ACC112 (cell line): ENCODE data around the gene TBX4.

Experiments used
- H2AFZ ChIP-seq: fragments of 200-600 bp; sonication (generic); one replicate; pipeline ENCODE4 v1.6.0; 2017; ENCODE audit warnings: antibody characterized with exemption, low read length; ENCODE audit not compliant: unreplicated experiment
- H3K27ac ChIP-seq: fragments of 200-600 bp; sonication (generic); 2 replicates; pipeline ENCODE4 v1.5.1; 2014; ENCODE audit warnings: low read depth, mild to moderate bottlenecking, antibody characterized with exemption, low read length, moderate library complexity
- H3K27me3 ChIP-seq: fragments of 200-600 bp; sonication (generic); 2 replicates; pipeline ENCODE4 v1.6.1; 2014; ENCODE audit warnings: mild to moderate bottlenecking, antibody characterized with exemption, low read length, moderate library complexity, mixed read lengths; ENCODE audit not compliant: insufficient read depth
- H3K36me3 ChIP-seq: fragments of 200-600 bp; sonication (generic); 2 replicates; pipeline ENCODE4 v1.6.1; 2016; ENCODE audit warnings: mild to moderate bottlenecking, antibody characterized with exemption, low read length, moderate library complexity, mixed read lengths; ENCODE audit not compliant: insufficient read depth
- H3K4me1 ChIP-seq: fragments of 200-600 bp; sonication (generic); one replicate; pipeline ENCODE4 v1.6.1; 2016; ENCODE audit warnings: low read length, mixed read lengths; ENCODE audit not compliant: insufficient read depth, unreplicated experiment, control insufficient read depth
- H3K4me3 ChIP-seq: fragments of 200-600 bp; sonication (generic); 2 replicates; pipeline ENCODE4 v1.5.1; 2014; ENCODE audit warnings: mild to moderate bottlenecking, low read depth, low read length
- H3K79me2 ChIP-seq: fragments of 200-600 bp; sonication (generic); one replicate; pipeline ENCODE4 v1.6.0; 2016; ENCODE audit warnings: low read length; ENCODE audit not compliant: control insufficient read depth, unreplicated experiment, insufficient read depth

TBX4 gene

DNA sequence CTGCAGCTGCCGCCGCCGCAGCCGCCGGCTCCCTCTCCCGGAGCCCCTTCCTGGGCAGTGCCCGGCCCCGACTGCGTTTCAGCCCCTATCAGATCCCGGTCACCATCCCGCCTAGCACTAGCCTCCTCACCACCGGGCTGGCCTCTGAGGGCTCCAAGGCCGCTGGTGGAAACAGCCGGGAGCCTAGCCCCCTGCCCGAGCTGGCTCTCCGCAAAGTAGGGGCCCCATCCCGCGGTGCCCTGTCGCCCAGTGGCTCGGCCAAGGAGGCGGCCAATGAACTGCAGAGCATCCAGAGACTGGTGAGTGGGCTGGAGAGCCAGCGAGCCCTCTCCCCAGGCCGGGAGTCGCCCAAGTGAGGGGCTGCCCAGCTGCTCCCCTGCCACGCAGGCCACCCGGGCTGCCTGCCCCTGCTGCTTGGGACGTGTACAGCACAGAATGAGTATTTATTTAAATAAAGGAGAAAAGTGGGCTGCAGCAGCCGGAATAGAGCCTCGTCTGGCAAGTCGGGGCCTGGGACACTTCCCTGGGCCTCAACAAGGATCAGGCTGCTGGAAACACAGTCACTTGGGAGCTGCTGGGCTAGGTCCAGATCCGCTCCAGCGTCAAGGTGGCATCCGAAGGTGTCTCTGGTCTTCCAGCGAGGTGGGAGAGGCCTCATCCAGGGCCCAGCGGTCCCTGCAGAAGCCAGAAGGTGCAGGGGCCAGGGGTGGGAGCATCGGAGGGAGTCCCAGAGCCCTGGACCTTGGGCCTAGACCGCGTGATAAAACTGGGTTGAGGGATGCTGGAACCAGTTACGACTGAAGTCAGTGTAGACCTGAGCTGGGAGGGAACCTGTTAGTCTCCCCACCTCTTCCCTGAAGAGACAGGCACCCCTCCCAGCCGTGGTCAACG, 43.8 kb upstream of the TBX4 start:
- Histone ChIP-seq H2AFZ (no peak overlapping the region), H3K36me3 (0 out of 2 replicates have a peak, but pooled peaks cover 10% of the 10 kb centered on the region), H3K27ac (no peak overlapping the region), H3K4me3 (peak overlapping the region; percentile 81; the same call in 1 of the 2 replicates), H3K27me3 (no peaks in the 10 kb centered on the region), H3K4me1 (peaks cover 2% of the 10 kb centered on the region), H3K79me2 (peaks cover 12% of the 10 kb centered on the region)

DNA sequence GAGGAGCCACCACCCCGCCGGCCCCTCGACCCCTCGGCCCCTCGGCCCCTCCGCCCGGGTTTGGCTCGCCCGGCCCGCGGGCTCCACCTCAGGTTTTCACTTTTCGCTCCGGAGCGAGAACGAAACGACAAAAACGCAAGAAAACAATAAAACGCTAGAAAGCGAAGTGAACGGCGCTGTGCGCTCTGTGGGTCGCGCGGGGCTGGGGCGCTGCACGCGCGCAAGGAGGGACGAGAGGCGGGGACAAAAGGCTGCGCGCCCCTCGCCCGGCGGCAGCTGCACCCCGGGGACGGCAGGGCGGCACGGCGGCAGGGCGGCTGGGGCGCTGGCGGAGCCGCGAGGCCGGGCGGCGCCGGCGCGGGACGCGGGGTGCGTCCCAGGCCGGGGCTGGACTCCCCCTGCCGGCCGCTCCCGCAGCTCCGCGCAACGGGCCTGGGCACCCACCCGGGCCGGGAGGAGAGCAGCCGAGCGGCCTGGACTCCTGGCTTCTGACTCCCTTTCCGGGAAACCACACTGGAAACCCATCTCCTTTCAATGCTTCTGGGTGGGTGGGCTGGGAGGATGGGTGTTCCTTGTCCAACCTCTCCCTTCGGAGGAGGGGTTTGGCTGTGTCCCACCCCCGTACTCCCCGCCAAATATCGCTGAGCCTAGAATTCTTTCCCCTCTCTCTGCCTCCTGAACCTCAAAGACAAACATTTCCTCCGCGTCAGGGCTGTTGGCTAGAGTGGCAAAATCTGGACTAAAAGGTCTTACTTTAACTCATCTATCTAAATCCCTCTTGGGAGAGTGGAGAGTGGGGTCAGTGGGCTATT, 42.7 kb upstream of the TBX4 start:
- H2AFZ ChIP-seq = no peak overlapping the region
- H3K27me3 ChIP-seq = no peaks in the 10 kb centered on the region
- 0 out of 2 replicates have a peak overlapping the region, but pooled peaks have one; percentile 2 for H3K27ac ChIP-seq
- 0 out of 2 replicates have a peak, but pooled peaks cover under 1% of the 10 kb centered on the region for H3K36me3 ChIP-seq
- H3K4me3 ChIP-seq = peak overlapping the region; percentile 81
- peaks cover 9% of the 10 kb centered on the region for H3K4me1 ChIP-seq
- peaks cover under 1% of the 10 kb centered on the region for H3K79me2 ChIP-seq

DNA sequence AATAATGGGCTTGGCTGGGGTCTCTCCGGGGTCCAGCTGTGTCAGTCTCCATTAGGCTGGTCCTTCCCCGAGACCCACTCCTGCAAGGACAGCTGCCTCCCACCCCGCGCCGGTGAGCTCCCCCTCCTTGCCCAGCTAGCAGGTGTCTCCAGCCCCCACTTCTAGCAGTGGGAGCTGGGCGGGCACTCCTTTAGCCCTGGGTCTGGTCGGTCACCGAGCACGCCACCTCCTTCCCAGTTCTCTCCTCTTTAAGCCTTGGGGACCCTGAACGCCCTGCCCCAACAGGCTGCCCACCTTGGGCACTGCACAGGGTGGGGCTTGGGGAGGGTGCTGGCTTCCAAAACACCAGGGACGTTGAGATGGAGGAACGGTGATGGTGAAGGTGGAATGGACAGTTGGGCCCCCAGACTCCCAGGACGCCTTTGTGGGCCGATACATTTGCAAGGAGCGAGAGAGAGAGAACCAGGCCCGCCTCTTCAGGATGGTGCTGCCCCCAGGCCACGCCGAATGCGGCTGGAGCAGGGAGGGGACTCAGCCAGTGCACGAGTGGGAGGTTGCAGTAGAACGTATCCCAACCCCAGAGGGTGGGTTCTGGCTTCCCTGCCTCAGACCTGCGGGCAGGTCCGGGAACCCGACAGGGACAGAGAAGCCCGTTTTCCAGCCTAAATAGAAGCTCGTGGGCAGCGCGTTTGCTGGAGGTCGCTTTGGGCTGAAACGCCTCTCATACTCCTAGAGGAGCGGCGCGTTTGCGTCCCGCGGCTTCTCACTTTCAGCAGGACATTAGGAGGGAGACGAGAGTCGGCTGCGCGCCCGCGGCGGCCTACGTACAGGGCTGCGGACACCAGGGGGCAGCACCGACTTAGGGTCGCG, 41.8 kb upstream of the TBX4 start:
- 0 out of 2 replicates have a peak overlapping the region, but pooled peaks have one; percentile 3 for H3K4me3 ChIP-seq
- H3K27me3 ChIP-seq = no peaks in the 10 kb centered on the region
- no peak overlapping the region for H2AFZ ChIP-seq
- H3K4me1 ChIP-seq = peaks cover 9% of the 10 kb centered on the region
- H3K79me2 ChIP-seq = no peaks in the 10 kb centered on the region
- H3K36me3 ChIP-seq = no peaks in the 10 kb centered on the region
- H3K27ac ChIP-seq = 0 out of 2 replicates have a peak overlapping the region, but pooled peaks have one; percentile 2

DNA sequence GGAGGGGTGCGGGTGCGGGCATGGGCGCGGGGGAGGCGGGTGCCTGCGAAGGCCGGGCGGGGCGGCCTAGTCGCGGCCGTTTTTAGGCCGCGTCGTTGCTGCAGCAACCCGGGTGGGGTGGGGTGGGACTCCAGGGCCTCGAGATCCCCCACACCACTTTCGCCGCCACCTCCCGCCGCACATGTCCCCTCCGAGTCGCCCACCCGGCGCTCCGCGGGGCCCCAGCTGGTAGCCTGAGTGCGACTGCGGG, 41.3 kb upstream of the TBX4 start:
- H3K27me3 ChIP-seq = no peaks in the 10 kb centered on the region
- H3K36me3 ChIP-seq = no peaks in the 10 kb centered on the region
- H2AFZ ChIP-seq = no peak overlapping the region
- H3K4me3 ChIP-seq = no peak overlapping the region; the same call in 1 of the 2 replicates
- H3K27ac ChIP-seq = no peak overlapping the region
- peaks cover 9% of the 10 kb centered on the region for H3K4me1 ChIP-seq
- H3K79me2 ChIP-seq = no peaks in the 10 kb centered on the region

DNA sequence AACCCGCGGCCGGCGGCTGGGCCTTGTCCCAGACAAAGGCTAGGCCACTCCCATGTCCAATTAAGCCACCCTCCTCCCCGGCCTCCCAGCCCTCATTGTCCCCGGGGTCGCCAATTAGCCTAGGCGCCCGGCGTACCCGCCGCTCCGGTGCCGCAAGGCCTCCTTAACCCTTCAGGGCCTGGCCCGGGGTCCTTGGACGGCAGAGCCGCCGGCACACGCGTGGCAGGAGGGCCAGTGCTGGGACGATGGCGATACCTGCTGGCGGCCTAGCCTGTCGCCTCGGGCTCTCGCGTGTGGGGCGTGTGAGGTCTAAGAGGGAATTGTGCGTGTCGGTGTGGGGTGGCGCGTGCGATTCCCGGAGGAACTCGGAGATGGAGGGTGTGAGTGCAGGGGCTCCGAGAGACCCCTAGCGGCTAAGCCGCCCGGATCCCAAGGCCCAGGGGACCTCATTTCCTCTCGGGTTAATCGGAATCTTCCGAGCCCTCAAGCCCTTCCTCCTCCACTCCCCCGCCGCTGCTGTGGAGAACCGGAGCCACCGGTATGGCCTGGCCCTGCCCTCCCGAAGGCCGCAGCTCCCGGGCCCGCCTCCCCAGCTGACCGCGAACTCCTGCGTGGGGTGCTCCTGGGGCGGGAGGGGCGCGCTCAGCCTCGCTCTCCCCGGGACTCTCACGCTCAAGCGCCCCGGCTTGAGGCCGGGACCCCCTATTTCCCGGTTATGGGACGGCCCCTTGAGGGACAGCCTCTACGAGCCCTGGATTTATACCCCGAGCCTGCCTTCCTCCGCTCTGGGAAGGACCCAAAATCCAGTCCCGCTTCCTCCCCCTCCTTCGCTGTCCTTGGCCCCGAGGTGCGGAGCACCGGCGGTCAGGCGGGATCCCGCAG, 40.7 kb upstream of the TBX4 start:
- H2AFZ ChIP-seq = peak overlapping the region; percentile 70
- no peaks in the 10 kb centered on the region for H3K79me2 ChIP-seq
- peak overlapping the region; percentile 86 for H3K4me3 ChIP-seq
- peak overlapping the region; percentile 51 for H3K27ac ChIP-seq
- H3K4me1 ChIP-seq = peaks cover 14% of the 10 kb centered on the region
- H3K36me3 ChIP-seq = no peaks in the 10 kb centered on the region
- no peaks in the 10 kb centered on the region for H3K27me3 ChIP-seq

DNA sequence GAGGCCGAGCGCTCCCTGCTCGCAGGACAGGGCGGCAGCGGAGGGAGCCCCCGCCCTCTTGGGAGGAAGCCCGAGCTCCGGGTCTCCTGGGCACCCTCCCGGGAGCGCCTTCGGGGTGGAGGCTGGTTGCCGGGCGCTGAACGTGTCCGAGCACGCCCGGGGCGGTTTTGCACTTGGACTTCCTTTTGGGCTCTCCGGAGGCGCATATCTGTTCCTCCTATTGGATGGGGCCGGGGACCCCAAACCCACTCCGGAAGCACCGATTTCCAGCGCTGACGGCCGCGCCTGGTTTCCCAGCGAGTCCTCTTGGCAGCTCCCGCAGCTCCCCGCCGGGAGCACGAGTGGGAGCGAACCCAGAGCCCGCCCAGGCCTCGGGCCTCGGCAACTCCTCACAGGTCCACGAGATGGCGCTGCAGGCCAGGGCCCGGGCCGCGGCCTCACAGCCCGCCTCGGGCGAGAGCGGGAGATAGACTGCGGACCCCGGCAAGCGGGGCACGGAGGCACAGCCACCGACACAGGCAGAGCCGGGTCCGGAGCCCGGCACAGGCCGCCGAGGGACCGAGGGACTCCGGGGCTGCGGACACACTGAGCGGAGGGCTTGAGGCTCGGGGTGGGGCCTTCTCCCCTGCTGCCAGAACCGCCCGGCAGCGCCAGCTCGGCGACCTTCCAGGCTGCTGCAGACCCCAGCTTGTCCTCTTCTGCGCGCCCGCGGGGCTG, 39.9 kb upstream of the TBX4 start:
- Histone ChIP-seq H3K36me3 (no peaks in the 10 kb centered on the region), H3K27me3 (no peaks in the 10 kb centered on the region), H3K79me2 (no peaks in the 10 kb centered on the region), H3K27ac (peak overlapping the region; percentile 51), H3K4me1 (peaks cover 15% of the 10 kb centered on the region), H2AFZ (peak overlapping the region; percentile 70), H3K4me3 (peak overlapping the region; percentile 86)

DNA sequence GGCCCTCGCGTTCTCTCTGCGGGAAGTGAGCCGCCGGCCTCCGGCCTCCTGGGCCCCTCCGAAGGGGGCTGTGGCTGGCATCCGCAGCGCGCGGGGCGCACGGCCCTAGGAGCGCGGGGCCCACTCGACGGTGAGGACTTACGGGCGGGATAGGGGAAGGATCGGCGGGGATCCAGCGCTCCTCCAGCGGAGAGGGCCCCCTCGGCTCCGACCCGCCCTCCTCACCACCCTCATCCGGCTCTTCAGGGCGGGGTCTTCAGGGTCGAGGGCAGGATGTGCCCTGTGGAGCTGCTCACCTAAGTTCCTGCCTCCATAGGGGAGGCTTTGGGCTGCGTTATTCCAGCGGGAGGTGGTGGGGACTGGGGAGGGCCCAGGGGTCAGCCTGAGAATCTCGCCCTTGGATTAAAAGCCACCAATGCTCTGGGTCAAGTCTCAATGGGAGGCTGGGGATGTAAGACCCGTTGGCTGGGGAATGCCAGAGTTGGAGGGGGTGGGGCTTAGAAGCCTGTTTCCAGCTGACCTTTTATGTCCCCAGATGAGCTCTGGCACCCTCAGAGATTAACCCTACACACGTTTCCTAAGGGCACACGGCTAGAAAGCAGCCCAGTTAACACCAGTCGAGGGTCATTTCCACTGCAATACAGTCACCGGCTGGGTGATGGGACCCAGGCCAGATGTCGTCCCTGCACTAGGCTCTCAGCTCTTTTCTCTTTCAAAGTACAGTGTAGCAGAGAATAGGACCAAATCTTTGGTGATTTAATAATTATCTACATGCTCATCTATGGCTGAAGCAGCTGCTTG, 39.2 kb upstream of the TBX4 start:
- H3K4me1 ChIP-seq = peaks cover 15% of the 10 kb centered on the region
- H3K27ac ChIP-seq = peak overlapping the region; percentile 51
- H2AFZ ChIP-seq = peak overlapping the region; percentile 70
- peak overlapping the region; percentile 86 for H3K4me3 ChIP-seq
- H3K36me3 ChIP-seq = no peaks in the 10 kb centered on the region
- H3K79me2 ChIP-seq = no peaks in the 10 kb centered on the region
- H3K27me3 ChIP-seq = no peaks in the 10 kb centered on the region

DNA sequence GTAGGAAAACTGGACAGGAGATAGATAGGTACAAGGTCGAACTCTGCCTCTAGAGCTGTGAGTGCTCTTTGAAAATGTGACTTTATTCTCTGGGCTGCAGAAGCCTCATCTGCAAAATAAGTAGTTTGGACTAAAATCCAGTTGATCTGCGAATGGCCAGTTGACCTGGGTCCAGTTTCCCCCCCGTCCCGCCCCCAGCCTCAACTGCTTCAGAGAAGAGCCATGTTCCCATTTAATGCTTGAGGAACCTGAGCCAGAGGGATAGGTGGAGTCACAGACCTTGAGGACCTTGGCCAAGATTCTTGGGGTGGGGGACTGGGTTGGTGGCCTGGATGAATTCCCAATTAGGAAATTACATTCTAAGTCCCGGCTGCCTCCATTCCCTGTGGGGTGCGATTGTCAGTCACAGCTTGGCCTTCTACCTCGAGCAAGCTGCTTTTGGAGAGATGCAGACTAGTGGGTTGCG, 38.5 kb upstream of the TBX4 start:
- Histone ChIP-seq H3K27ac (no peak overlapping the region), H3K4me1 (peaks cover 15% of the 10 kb centered on the region), H2AFZ (peak overlapping the region; percentile 58), H3K36me3 (no peaks in the 10 kb centered on the region), H3K4me3 (peak overlapping the region; percentile 86), H3K79me2 (no peaks in the 10 kb centered on the region), H3K27me3 (no peaks in the 10 kb centered on the region)
